HepG2 (cell line): ENCODE measurements around the gene TXLNA. TPM values are rescaled to one million over a fixed set of nuclear protein-coding genes. Genes with fewer than 3 reads are reported as not detected.

Experiments
- BRCA1 ChIP-seq: sonication (generic); formaldehyde crosslinking; IDR thresholded peaks from 2 replicates; pipeline ENCODE4 v1.4.0; 2020; ENCODE audit warnings: missing genetic modification reagents
- DNMT3B ChIP-seq: conservative IDR thresholded peaks from 2 replicates; pipeline ENCODE4 v1.6.1; 2016; ENCODE audit warnings: missing biosample characterization, control low read depth
- ETV6 ChIP-seq: sonication (generic); formaldehyde crosslinking; conservative IDR thresholded peaks from 2 replicates; pipeline ENCODE4 v1.4.0; 2020; ENCODE audit warnings: missing genetic modification reagents
- FOXC1 ChIP-seq: sonication (generic); formaldehyde crosslinking; IDR thresholded peaks from 2 replicates; pipeline ENCODE4 v1.8.0; 2022; ENCODE audit warnings: mild to moderate bottlenecking, missing genetic modification reagents, borderline replicate concordance
- GATA4 ChIP-seq: sonication (generic); IDR thresholded peaks from 2 replicates; pipeline ENCODE4 v1.6.1; 2016; ENCODE audit warnings: antibody characterized with exemption, low read depth, borderline replicate concordance
- IKZF1 ChIP-seq: fragments of 450-650 bp; IDR thresholded peaks from 2 replicates; pipeline ENCODE4 v1.7.1; 2016
- JDP2 ChIP-seq: sonication (generic); formaldehyde crosslinking; IDR thresholded peaks from 2 replicates; pipeline ENCODE4 v1.8.1; 2022; ENCODE audit warnings: missing genetic modification reagents, borderline replicate concordance
- KDM6A ChIP-seq: IDR thresholded peaks from 2 replicates; pipeline ENCODE4 v1.6.1; 2016; ENCODE audit warnings: low read depth
- MATR3 ChIP-seq: sonication (generic); formaldehyde crosslinking; IDR thresholded peaks from 2 replicates; pipeline ENCODE4 v1.4.0; 2020; ENCODE audit warnings: missing genetic modification reagents
- MTA3 ChIP-seq: sonication (generic); formaldehyde crosslinking; IDR thresholded peaks from 2 replicates; pipeline ENCODE4 v1.4.0; 2020; ENCODE audit warnings: missing genetic modification reagents
- NAIF1 ChIP-seq: sonication (generic); formaldehyde crosslinking; IDR thresholded peaks from 2 replicates; pipeline ENCODE4 v1.5.0; 2020; ENCODE audit warnings: mild to moderate bottlenecking, missing genetic modification reagents, borderline replicate concordance
- NFYB ChIP-seq: sonication (generic); formaldehyde crosslinking; IDR thresholded peaks from 2 replicates; pipeline ENCODE4 v1.4.0; 2020; ENCODE audit warnings: missing genetic modification reagents
- NRL ChIP-seq: sonication (generic); formaldehyde crosslinking; IDR thresholded peaks from 2 replicates; pipeline ENCODE4 v1.5.0; 2020; ENCODE audit warnings: missing genetic modification reagents, mild to moderate bottlenecking, moderate library complexity, borderline replicate concordance
- REXO4 ChIP-seq: sonication (generic); formaldehyde crosslinking; IDR thresholded peaks from 2 replicates; pipeline ENCODE4 v1.8.0; 2022; ENCODE audit warnings: missing genetic modification reagents, mild to moderate bottlenecking, borderline replicate concordance
- SALL2 ChIP-seq: sonication (generic); formaldehyde crosslinking; IDR thresholded peaks from 2 replicates; pipeline ENCODE4 v1.8.1; 2023; ENCODE audit warnings: mild to moderate bottlenecking, missing genetic modification reagents, inconsistent platforms
- SNAI1 ChIP-seq: sonication (generic); formaldehyde crosslinking; IDR thresholded peaks from 2 replicates; pipeline ENCODE4 v1.5.0; 2020; ENCODE audit warnings: mild to moderate bottlenecking, missing genetic modification reagents, borderline replicate concordance
- SOX6 ChIP-seq, 2 experiments: fragments of 450-650 bp in 1 of 2; sonication (generic) in 1 of 2; formaldehyde crosslinking in 1 of 2; IDR thresholded peaks; 2 replicates each; pipeline versions ENCODE4 v1.4.0 to v1.6.1; 2017 to 2020; ENCODE audit warnings: antibody characterized with exemption in 1 of 2, mild to moderate bottlenecking in 1 of 2, missing genetic modification reagents in 1 of 2
- ZFX ChIP-seq: sonication (generic); formaldehyde crosslinking; IDR thresholded peaks from 2 replicates; pipeline ENCODE4 v1.4.0; 2020; ENCODE audit warnings: mild to moderate bottlenecking, low read depth, missing genetic modification reagents, moderate library complexity
- ZFYVE20 ChIP-seq: sonication (generic); formaldehyde crosslinking; IDR thresholded peaks from 2 replicates; pipeline ENCODE4 v1.8.0; 2023; ENCODE audit warnings: low read depth, mild to moderate bottlenecking, moderate library complexity, missing genetic modification reagents, borderline replicate concordance
- ZMAT3 ChIP-seq: sonication (generic); formaldehyde crosslinking; conservative IDR thresholded peaks from 2 replicates; pipeline ENCODE4 v1.7.0; 2021; ENCODE audit warnings: missing genetic modification reagents
- ZNF572 ChIP-seq: sonication (generic); formaldehyde crosslinking; IDR thresholded peaks from 2 replicates; pipeline ENCODE4 v1.5.1; 2020; ENCODE audit warnings: mild to moderate bottlenecking, missing genetic modification reagents
- polyA plus RNA-seq, 8 experiments: library from polyadenylated mRNA; depleted of rRNA in 3 of 8; stranded (reverse) in 7 of 8; unstranded in 1 of 8; fragments of >200 nt; fragmentation: Illumina TruSeq in 4 of 8; extraction: Trizol in 4 of 8; gene quantifications; 2 replicates each; pipeline versions ENCODE4 v1.2.1 to v1.2.3, GENCODE V29; 2011 to 2016; ENCODE audit warnings: low read depth in 4 of 8, missing spikeins in 1 of 8, mixed read lengths in 1 of 8; ENCODE audit not compliant: insufficient read depth in 1 of 8
- total RNA-seq, 5 experiments: library from RNA; depleted of rRNA; stranded (reverse); fragments of >200 nt; fragmentation: Illumina TruSeq; extraction: Trizol; gene quantifications; 2 replicates each; pipeline ENCODE4 v1.2.3, GENCODE V29; 2016; ENCODE audit warnings: low read depth in 1 of 5
- TF ChIP-seq, protein P1 (sequence below): sonication (generic); formaldehyde crosslinking; IDR thresholded peaks from 2 replicates; pipeline ENCODE4 v1.4.0; 2020; ENCODE audit warnings: missing genetic modification reagents, borderline replicate concordance
- TF ChIP-seq, protein P2 (sequence below): IDR thresholded peaks from 2 replicates; pipeline ENCODE4 v1.6.1; 2018; ENCODE audit warnings: missing genetic modification reagents

TXLNA gene
- total and polyA plus RNA-seq, 2 of the 13 experiments (the other 11 are each of a cell fraction or from before 2014, with no cell fraction given) = 29.6 to 67.8 TPM

DNA sequence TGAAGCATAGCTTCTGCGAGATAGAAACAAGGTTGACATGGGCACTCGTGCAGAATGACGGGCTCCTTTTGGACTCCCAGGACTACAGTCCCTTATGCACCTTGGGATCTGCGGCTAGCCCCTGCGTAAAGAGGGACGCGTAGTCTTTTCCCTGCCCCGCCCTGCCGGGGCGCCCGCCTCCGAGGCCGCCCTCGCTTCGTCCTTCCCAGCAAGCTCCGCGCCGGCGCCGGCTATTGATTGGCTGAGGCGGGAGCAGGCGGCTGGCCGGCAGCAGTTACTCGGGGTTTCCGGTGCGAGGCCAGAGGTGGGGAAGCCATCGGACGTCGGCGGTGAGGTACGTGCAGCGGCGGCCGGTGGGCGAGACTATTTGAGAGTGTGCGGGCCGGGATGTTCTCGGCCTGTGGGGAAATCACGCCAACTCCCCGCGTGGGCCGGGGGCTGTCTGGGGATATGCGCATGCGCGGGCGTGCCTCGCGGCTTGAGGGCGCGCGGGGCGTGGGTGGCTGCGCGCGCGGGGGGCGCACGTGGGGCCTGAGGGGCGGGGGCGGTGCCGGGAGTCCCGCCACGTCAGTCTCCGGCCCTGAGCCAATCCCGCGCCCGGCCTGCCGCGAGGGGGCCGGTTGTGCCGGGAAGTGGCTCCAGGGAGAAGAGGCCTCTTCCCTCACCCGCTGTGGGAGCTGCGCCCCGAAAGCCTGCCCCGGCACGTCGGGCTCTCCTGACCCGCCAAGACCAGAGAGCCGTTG, at the start of gene TXLNA (continued):
- TF ChIP-seq KDM6A (CRISPR knock-in tag) (no peak; the same call in 1 of the 2 replicates), MTA3 (no peak), ZFYVE20 (CRISPR knock-in tag) (no peak; the same call in 1 of the 2 replicates), NRL (CRISPR knock-in tag) (peak; percentile 78), SNAI1 (CRISPR knock-in tag) (0 out of 2 replicates have a peak, but pooled peaks have one; percentile 41), NFYB (CRISPR knock-in tag) (peak; percentile 90), IKZF1 (no peak), JDP2 (peak; percentile 84; the same call in 1 of the 2 replicates), ETV6 (CRISPR knock-in tag) (peak; percentile 53; the same call in 1 of the 2 replicates), BRCA1 (CRISPR knock-in tag) (no peak), GATA4 (peak; percentile 16), ZMAT3 (peak; percentile 37; the same call in 1 of the 2 replicates), REXO4 (CRISPR knock-in tag) (no peak; the same call in 1 of the 2 replicates), FOXC1 (CRISPR knock-in tag) (peak; percentile 82; the same call in 1 of the 2 replicates), DNMT3B (CRISPR knock-in tag) (no peak; the same call in 1 of the 2 replicates), NAIF1 (CRISPR knock-in tag) (0 out of 2 replicates have a peak, but pooled peaks have one; percentile 64), MATR3 (CRISPR knock-in tag) (no peak), ZNF572 (no peak), ZFX (peak; percentile 81), SOX6 (IDR thresholded peaks at IDR 0.05) (no peak), SOX6 (CRISPR knock-in tag; IDR thresholded peaks at IDR 0.05) (peak; percentile 57), SALL2 (peak; percentile 93)
- TF ChIP-seq, protein P1, sequence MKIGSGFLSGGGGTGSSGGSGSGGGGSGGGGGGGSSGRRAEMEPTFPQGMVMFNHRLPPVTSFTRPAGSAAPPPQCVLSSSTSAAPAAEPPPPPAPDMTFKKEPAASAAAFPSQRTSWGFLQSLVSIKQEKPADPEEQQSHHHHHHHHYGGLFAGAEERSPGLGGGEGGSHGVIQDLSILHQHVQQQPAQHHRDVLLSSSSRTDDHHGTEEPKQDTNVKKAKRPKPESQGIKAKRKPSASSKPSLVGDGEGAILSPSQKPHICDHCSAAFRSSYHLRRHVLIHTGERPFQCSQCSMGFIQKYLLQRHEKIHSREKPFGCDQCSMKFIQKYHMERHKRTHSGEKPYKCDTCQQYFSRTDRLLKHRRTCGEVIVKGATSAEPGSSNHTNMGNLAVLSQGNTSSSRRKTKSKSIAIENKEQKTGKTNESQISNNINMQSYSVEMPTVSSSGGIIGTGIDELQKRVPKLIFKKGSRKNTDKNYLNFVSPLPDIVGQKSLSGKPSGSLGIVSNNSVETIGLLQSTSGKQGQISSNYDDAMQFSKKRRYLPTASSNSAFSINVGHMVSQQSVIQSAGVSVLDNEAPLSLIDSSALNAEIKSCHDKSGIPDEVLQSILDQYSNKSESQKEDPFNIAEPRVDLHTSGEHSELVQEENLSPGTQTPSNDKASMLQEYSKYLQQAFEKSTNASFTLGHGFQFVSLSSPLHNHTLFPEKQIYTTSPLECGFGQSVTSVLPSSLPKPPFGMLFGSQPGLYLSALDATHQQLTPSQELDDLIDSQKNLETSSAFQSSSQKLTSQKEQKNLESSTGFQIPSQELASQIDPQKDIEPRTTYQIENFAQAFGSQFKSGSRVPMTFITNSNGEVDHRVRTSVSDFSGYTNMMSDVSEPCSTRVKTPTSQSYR (CRISPR knock-in tag) = no peak
- TF ChIP-seq, protein P2, sequence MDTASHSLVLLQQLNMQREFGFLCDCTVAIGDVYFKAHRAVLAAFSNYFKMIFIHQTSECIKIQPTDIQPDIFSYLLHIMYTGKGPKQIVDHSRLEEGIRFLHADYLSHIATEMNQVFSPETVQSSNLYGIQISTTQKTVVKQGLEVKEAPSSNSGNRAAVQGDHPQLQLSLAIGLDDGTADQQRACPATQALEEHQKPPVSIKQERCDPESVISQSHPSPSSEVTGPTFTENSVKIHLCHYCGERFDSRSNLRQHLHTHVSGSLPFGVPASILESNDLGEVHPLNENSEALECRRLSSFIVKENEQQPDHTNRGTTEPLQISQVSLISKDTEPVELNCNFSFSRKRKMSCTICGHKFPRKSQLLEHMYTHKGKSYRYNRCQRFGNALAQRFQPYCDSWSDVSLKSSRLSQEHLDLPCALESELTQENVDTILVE (CRISPR knock-in tag) = peak; percentile 78
